Ishikawa (cell line): ENCODE measurements around the gene DHODH.

Experiments
- CEBPB ChIP-seq: IDR thresholded peaks from 2 replicates; pipeline ENCODE4 v1.6.1; 2012
- CREB1 ChIP-seq: IDR thresholded peaks from 2 replicates; pipeline ENCODE4 v1.6.1; 2012; ENCODE audit warnings: low read depth
- EGR1 ChIP-seq: IDR thresholded peaks from 2 replicates; pipeline ENCODE4 v1.6.1; 2012
- EP300 ChIP-seq: IDR thresholded peaks from 2 replicates; pipeline ENCODE4 v1.6.1; 2012; ENCODE audit warnings: borderline replicate concordance
- FOXM1 ChIP-seq: IDR thresholded peaks from 2 replicates; pipeline ENCODE4 v1.6.1; 2012; ENCODE audit warnings: low read depth, borderline replicate concordance
- MAX ChIP-seq: IDR thresholded peaks from 2 replicates; pipeline ENCODE4 v1.6.1; 2012
- NFIC ChIP-seq: IDR thresholded peaks from 2 replicates; pipeline ENCODE4 v1.6.1; 2012
- RAD21 ChIP-seq: IDR thresholded peaks from 2 replicates; pipeline ENCODE4 v1.6.1; 2012; ENCODE audit warnings: low read depth
- REST ChIP-seq: IDR thresholded peaks from 2 replicates; pipeline ENCODE4 v1.6.1; 2012; ENCODE audit warnings: low read depth, mild to moderate bottlenecking
- TAF1 ChIP-seq: IDR thresholded peaks from 2 replicates; pipeline ENCODE4 v1.6.1; 2012; ENCODE audit warnings: low read depth, mild to moderate bottlenecking
- TCF12 ChIP-seq: IDR thresholded peaks from 2 replicates; pipeline ENCODE4 v1.6.1; 2012; ENCODE audit warnings: low read depth
- TEAD4 ChIP-seq: IDR thresholded peaks from 2 replicates; pipeline ENCODE4 v1.6.1; 2012
- YY1 ChIP-seq: IDR thresholded peaks from 2 replicates; pipeline ENCODE4 v1.6.1; 2012; ENCODE audit warnings: low read depth
- TF ChIP-seq, protein P1 (sequence below): IDR thresholded peaks from 2 replicates; pipeline ENCODE4 v1.6.1; 2012

GRCh38 chr16:72051818-72052217 is 43.3 kb downstream of the DHODH start:
- TF ChIP-seq TEAD4 (no peak), TCF12 (no peak), EP300 (no peak), TAF1 (no peak), CEBPB (no peak), REST (no peak), MAX (no peak), FOXM1 (no peak), RAD21 (no peak), CREB1 (no peak), YY1 (no peak), NFIC (no peak), EGR1 (no peak)
- TF ChIP-seq, protein P1, sequence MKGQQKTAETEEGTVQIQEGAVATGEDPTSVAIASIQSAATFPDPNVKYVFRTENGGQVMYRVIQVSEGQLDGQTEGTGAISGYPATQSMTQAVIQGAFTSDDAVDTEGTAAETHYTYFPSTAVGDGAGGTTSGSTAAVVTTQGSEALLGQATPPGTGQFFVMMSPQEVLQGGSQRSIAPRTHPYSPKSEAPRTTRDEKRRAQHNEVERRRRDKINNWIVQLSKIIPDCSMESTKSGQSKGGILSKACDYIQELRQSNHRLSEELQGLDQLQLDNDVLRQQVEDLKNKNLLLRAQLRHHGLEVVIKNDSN = no peak
